EH (cell line): ENCODE data around the gene ALDH1A1.

Experiments used
- DNase-seq: peaks from one replicate; pipeline ENCODE4 v3.0.0-alpha.2; 2015; ENCODE audit warnings: low read depth

Gene ALDH1A1

DNA sequence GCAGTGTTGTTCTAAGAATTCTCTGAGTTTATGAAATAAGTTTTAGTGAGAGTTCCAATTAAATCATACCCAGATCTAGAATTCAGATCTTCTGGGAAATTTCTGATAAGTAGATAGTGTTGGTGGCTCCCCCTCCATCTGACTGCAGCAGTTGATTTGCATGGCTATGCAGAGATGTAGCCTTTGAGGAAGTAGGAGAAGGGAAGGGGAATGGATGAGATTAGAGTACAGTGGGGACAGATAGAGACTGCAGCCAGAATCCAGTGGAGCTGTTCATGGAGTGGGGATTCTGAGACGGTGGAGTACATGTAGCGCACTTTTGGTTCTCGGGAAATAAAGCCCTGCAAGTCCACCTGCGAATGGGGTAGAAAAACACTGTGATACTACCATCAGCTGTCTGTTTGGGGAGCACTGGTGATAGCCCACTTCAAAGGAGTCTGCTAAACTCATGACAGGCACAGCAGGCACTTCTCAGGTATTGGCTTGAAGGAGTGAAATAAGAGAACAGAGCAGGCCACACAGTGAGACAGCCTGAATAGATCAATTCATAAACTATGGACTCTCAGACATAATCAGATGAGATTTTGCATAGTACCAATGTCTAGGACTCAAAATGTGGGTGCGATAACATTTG, 96.8 kb downstream of the ALDH1A1 start:
- DNase-seq, result no peak

DNA sequence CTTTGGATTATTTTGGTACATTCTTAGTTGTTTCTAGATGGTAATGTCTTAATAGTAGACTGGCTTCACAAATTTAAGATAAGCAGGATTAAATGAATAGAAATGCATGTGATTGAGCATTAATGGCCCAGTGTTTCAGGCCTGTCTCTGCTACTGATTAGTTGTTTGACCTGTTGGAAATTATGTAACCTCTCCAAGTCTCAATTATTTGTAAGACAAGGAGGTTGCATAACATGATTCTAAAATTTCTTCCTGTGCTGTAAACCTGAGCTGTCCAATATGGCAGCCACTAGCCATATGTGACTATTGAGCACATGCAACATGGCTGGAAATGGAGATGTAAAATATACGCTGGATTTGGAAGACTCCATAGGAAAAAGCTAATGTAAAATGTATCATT, 97.5 kb downstream of the ALDH1A1 start:
- DNase-seq, result no peak
